RWPE1 (cell line): Measurements from ENCODE around the gene NPC1.

Experiments used
- CTCF ChIA-PET: fragments of 350-600 bp; sonication (Branson Sonifier 250); formaldehyde crosslinking; extraction: SDS; loops from one replicate; lab custom pipeline; 2021; lab: Yijun Ruan, JAX
- POLR2A ChIA-PET: fragments of 400-600 bp; formaldehyde crosslinking; extraction: SDS; loops from one replicate; lab custom pipeline; 2020; ENCODE audit warnings: antibody characterized with exemption; ENCODE audit not compliant: low non-redundant PET; lab: Yijun Ruan, JAX
- DNase-seq: peaks from one replicate; pipeline ENCODE4 v3.0.0; 2012; ENCODE audit warnings: low spot score
- H3K27ac ChIP-seq: fragments of 450-650 bp; 2 replicates; pipeline ENCODE4 v1.5.1; 2017
- TF ChIP-seq, protein P1 (sequence below): fragments of 450-650 bp; conservative IDR thresholded peaks from 2 replicates; pipeline ENCODE4 v1.5.1; 2017; ENCODE audit warnings: low read depth, mild to moderate bottlenecking

NPC1 gene

GRCh38 chr18:23573020-23573419 lies 13.3 kb downstream of the NPC1 start:
- H3K27ac ChIP-seq, result no peak overlapping the region
- TF ChIP-seq, protein P1, sequence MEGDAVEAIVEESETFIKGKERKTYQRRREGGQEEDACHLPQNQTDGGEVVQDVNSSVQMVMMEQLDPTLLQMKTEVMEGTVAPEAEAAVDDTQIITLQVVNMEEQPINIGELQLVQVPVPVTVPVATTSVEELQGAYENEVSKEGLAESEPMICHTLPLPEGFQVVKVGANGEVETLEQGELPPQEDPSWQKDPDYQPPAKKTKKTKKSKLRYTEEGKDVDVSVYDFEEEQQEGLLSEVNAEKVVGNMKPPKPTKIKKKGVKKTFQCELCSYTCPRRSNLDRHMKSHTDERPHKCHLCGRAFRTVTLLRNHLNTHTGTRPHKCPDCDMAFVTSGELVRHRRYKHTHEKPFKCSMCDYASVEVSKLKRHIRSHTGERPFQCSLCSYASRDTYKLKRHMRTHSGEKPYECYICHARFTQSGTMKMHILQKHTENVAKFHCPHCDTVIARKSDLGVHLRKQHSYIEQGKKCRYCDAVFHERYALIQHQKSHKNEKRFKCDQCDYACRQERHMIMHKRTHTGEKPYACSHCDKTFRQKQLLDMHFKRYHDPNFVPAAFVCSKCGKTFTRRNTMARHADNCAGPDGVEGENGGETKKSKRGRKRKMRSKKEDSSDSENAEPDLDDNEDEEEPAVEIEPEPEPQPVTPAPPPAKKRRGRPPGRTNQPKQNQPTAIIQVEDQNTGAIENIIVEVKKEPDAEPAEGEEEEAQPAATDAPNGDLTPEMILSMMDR, result no peak
- no peak for DNase-seq
- POLR2A ChIA-PET, result no interaction called here
- CTCF ChIA-PET, result no interaction called here

DNA sequence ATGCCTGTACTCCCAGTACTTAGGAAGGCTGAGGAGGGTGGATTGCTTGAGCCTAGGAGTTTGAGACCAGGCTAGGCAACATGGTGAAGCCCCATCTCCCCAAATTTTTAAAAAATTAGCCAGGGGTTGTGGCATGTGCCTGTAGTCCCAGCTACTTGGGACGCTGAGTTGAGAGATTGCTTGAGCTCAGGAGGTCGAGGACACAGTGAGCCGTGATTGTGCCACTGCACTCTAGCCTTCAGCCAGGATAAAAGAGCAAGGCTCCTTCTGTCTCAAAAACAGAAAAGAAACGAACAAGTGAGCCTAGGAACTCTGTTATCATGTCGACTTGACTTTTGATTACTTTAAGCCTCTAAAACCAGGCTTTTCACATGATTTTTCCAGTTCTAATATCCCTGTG lies 13.7 kb downstream of the NPC1 start:
- H3K27ac ChIP-seq, result no peak overlapping the region
- DNase-seq, result no peak
- POLR2A ChIA-PET, result no interaction called here
- TF ChIP-seq, protein P1, result no peak
- CTCF ChIA-PET, result no interaction called here

DNA sequence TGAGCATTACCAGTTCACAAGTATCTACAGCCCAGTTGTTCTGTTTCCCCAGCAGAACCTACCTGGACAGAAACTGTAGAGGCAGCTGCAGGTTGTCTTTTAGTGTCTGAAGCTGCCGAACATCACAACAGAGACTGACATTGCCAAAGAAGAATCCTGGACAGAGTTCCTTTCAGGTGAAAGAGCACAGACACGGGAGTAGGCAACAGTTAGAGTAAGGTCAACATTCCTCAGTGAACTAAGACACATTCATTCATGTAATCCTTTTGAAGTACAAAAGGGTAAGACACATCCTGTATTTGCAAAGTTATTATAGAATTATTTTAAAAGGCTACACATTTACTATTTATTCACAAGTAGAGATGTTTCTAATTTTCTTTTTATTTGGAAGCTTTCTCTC lies 14.3 kb downstream of the NPC1 start:
- ChIA-PET CTCF (no interaction called here), POLR2A (no interaction called here)
- no peak overlapping the region for H3K27ac ChIP-seq
- DNase-seq, result no peak
- TF ChIP-seq, protein P1, result no peak

DNA sequence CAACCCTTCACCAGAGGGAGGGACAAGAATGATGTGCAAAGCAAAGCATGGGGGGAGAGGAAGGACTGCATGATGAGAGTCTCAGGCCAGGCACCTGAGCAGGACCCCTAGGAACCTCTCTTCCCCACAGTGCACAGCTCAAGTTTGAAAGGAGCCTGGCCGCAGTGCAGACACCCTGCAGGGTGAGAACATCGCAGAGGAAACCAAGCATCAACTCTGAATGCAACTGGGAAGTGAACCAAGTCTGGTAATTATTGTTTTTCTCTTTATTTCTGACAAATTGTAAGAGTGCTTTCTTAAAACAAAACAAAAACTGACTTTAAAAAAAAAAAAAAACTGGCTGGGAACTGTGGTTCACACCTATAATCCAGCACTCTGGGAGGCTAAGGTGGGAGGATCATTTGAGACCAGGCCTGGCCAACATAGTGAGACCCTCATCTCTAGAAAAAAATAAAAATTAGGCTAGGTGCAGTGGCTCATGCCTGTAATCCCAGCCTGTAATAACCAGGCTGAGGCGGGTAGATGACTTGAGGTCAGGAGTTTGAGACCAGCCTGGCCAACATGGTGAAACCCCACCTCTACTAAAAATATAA lies 15.3 kb downstream of the NPC1 start:
- H3K27ac ChIP-seq, result no peak overlapping the region
- CTCF ChIA-PET, result no interaction called here
- TF ChIP-seq, protein P1, result no peak
- DNase-seq, result no peak
- POLR2A ChIA-PET, result no interaction called here

DNA sequence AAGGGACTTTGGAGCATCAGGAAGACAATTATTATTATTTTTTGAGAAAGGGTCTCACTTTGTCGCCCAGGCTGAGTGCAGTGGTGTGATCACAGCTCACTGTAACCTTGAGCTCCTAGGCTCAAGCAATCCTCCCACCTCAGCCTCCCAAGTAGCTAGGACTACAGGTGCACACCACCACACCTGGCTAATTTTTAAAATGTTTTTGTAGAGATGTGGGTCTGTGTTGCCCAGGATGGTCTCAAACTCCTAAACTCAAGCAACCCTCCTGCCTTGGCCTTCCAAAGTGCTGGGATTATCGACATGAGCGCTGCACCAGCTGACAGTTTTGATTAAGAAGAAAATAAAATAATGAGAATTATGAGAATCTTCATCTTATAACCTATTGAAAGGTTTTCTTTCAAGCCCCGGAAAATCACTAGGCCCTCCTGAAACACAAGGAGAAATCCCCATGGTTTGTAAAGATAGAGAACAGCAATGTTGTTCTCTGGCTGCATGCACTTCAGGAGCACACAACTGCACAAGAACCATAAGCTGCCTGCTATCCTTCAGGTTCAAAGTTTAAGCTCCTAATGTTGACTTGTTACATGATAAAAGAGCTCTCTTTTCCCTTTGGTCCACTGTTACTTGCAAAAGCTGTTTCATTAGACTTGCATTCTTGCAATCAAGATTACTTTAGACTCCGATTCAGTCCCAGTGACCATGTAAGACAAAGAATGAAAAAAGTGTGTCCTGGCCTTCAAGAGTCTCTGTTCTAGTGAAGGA lies 16.8 kb downstream of the NPC1 start:
- POLR2A ChIA-PET, result no interaction called here
- TF ChIP-seq, protein P1, result no peak
- H3K27ac ChIP-seq, result no peak overlapping the region
- no peak for DNase-seq
- CTCF ChIA-PET, result no interaction called here

GRCh38 chr18:23568281-23569138 lies 17.8 kb downstream of the NPC1 start:
- H3K27ac ChIP-seq, result no peak overlapping the region
- TF ChIP-seq, protein P1, result no peak
- no peak for DNase-seq
- POLR2A ChIA-PET, result no interaction called here
- CTCF ChIA-PET, result no interaction called here
